ENCODE results near the gene PPP2R1B. TPM values are rescaled to one million over a fixed set of nuclear protein-coding genes. Genes with fewer than 3 reads are reported as not detected.

The PPP2R1B gene
- total RNA-seq, 4 donors from 2014 or later, result 18.7 to 22.4 (median 20.7) TPM

DNA sequence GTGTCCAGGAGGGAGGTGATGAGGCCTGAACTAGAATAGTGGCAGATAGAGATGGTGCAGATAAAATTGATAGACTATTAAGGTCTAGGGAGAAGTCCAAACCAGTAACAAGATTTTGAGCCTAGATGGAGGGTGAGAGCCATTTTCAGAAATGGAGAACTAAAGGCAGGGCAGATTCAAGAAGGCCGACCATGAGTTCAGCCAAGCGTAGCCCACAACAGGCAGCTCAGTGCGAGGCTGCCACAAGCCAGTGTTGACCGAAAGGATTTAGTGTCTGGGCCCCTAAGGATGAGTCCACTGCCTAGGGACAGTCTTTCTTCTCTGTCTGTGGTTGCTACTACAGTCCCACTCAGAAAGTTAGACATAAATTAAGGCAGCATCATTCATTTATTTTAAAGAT lies 51.7 kb downstream of the PPP2R1B start:
- no peak for TF ChIP-seq POLR2A (IDR thresholded peaks at IDR 0.05)
- no peak for TF ChIP-seq CTCF (IDR thresholded peaks at IDR 0.05)
- H3K4me3 ChIP-seq (ENCODE audit: low read depth, poor library complexity, severe bottlenecking), result no peak overlapping the region
- no peak for DNase-seq (ENCODE audit: low spot score in 2 of 2)
- intact Hi-C loops (cut with DNase I; ENCODE audit: low total_unique reads), result no loop called here
- WGBS, 2 donors, result 93 to 96% methylated on average over 4 of the region's 4 CpGs

DNA sequence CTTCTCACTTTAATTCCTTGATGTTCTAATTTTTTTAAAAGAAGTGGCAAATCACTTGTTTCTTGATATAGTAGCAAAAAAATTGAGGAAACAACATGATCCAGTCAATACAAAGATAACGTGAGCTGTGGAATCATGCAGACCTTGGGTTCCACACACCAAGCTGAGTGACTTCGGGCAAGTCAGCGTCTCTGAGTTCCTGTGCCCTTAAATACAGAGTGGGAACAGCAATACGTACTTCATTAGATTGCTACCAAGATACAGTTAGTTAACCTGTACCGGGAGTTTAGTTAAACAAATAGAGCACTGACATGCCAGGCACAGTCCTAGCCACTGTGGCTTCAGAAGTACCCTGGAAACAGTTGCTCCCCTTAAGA lies 58.5 kb downstream of the PPP2R1B start:
- H3K4me3 ChIP-seq (ENCODE audit: low read depth, poor library complexity, severe bottlenecking), result no peak overlapping the region
- intact Hi-C loops (cut with DNase I; ENCODE audit: low total_unique reads), result no loop called here
- no peak for DNase-seq (ENCODE audit: low spot score in 2 of 2)
- no peak for TF ChIP-seq POLR2A (IDR thresholded peaks at IDR 0.05)
- no peak for TF ChIP-seq CTCF (IDR thresholded peaks at IDR 0.05)
- 88 to 90% methylated on average over 5 of the region's 5 CpGs for WGBS, 2 donors

DNA sequence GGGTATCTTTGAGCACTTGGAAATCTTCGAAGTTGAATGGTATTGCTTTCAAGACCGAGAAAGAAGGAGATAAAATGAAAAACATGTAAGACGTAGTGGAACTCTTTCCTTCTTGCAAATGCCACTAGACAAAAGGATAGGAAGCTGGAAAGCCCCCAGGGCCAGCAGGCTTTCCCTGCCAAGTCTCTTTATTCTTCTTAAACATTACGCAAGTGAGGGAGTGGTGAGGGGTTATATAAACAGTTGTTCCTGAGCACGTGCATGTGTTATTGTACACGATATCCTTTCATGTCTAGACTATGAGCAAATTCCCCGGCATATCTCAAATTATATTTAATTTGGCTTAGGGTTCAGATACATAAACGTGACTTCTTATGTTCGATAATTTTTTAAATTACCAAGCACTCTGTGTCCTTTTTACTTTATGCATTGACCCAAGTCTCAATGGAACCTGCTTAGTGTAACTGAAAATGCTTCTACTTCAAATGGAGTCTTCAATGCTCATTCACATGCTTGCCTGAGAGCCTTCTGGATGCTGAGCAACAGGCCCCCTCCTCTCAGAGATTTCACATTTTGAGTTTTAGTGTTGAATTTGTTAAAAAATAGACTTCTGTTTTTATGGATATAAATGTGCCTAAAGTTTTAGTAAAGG lies 59.0 kb downstream of the PPP2R1B start:
- intact Hi-C loops (cut with DNase I; ENCODE audit: low total_unique reads), result no loop called here
- no peak overlapping the region for H3K4me3 ChIP-seq (ENCODE audit: low read depth, poor library complexity, severe bottlenecking)
- DNase-seq (ENCODE audit: low spot score in 2 of 2), result peak in 1 of 2 donors; percentile 63
- WGBS, 2 donors, result 19 to 25% methylated on average over 9 of the region's 9 CpGs
- TF ChIP-seq CTCF (IDR thresholded peaks at IDR 0.05) (no peak), POLR2A (IDR thresholded peaks at IDR 0.05) (no peak)

DNA sequence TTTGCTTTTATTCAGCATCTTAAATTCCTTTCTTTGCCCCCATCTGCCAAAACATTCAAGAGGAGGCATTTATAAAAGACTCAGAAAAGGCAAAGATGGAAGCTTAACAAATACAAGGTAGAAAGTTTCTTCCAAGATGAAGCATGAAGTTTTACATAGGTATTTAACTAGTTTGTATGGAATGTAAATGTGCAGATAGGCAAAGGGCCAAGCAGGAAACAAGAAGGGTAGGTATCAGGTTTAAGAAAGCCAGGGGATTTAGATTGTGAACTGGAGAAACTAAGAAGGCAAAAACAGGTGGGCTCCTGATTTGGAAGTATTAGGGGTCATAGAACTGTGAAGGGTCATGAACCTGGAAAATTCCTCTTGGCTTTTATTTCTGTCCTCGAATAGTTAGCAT lies 62.6 kb downstream of the PPP2R1B start:
- no peak overlapping the region for H3K4me3 ChIP-seq (ENCODE audit: low read depth, poor library complexity, severe bottlenecking)
- TF ChIP-seq POLR2A (IDR thresholded peaks at IDR 0.05) (no peak), CTCF (IDR thresholded peaks at IDR 0.05) (no peak)
- intact Hi-C loops (cut with DNase I; ENCODE audit: low total_unique reads), result no loop called here
- DNase-seq (ENCODE audit: low spot score in 2 of 2), result no peak
- 69 to 87% methylated on average over 1 of the region's 1 CpG for WGBS, 2 donors

DNA sequence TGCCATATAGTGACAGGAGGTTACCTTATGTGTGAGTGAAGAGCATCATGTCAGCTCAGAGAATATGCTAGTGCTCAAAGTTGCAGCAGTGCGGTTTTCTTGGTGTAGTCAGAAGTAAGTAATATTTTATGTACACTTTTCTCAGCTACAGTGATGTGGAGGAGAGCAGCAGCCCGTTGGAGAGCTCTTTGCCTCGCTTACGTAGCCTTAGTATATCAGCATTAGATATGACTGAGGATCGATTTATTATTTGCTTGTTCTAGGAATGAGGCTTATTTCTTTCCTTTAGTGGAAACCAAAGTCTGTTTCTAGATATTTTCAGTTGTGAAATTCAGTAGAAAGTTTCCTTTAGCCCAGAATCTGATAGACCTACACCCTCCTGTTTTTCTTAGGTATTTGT lies 63.6 kb downstream of the PPP2R1B start:
- TF ChIP-seq POLR2A (IDR thresholded peaks at IDR 0.05), result no peak
- no peak for TF ChIP-seq CTCF (IDR thresholded peaks at IDR 0.05)
- intact Hi-C loops (cut with DNase I; ENCODE audit: low total_unique reads), result no loop called here
- no peak for DNase-seq (ENCODE audit: low spot score in 2 of 2)
- WGBS, 2 donors, result 95 to 97% methylated on average over 5 of the region's 5 CpGs
- no peak overlapping the region for H3K4me3 ChIP-seq (ENCODE audit: low read depth, poor library complexity, severe bottlenecking)

GRCh38 chr11:111700162-111700561 lies 66.0 kb downstream of the PPP2R1B start:
- DNase-seq (ENCODE audit: low spot score in 2 of 2), result no peak
- no peak overlapping the region for H3K4me3 ChIP-seq (ENCODE audit: low read depth, poor library complexity, severe bottlenecking)
- no peak for TF ChIP-seq CTCF (IDR thresholded peaks at IDR 0.05)
- TF ChIP-seq POLR2A (IDR thresholded peaks at IDR 0.05), result no peak
- intact Hi-C loops (cut with DNase I; ENCODE audit: low total_unique reads), result no loop called here
- 94% methylated on average over 1 of the region's 1 CpG for WGBS, 2 donors
